GM21423 (cell line): ENCODE results near the gene FARS2.
A peak's percentile ranks its signal among the peaks of the same experiment; 100 is the strongest.

Experiments used
- ATAC-seq: cut with Tn5 transposase; IDR thresholded peaks from one replicate; pipeline ENCODE4 v1.9.1; 2021; ENCODE audit warnings: mild to moderate bottlenecking, moderate library complexity; ENCODE audit not compliant: unreplicated experiment

Gene FARS2

DNA sequence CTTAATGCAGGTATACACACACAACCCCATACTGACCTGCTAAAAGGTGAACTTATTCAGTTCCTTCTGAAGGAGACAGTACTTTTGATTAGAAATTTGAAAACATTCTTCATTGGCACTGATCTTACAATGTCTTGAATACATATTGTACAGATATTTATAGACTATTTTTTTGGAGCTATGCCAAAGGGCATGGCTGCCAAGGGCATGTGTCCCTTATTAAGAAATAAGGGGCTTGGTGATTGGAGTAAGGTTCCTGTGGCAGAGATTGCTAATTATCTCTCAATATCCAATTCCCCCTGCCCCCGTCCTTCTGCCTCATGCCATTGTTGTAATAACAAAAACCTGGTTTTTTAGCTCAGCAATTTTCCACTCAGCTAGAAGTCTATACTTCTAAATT lies 355.9 kb downstream of the FARS2 start:
- no peak for ATAC-seq

DNA sequence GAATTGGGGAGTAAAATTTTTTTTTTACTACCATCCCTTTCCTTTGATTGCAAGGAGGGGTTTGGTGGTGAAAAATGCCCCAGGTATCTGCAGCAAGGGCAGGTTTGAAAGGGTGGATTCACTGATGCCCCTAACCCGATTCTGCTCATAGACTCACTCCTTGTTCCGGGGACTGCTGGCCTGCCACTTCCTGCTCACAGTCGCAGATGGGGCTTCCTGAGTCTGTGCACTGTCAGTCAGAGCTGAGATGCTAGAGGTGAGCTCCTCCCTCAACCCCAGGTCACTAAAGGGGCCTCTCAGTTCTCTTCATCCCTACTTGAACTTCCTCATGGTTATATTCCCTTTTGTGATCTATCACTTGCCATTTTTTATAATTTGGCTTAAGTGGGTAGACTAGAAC lies 357.9 kb downstream of the FARS2 start:
- ATAC-seq, result no peak

DNA sequence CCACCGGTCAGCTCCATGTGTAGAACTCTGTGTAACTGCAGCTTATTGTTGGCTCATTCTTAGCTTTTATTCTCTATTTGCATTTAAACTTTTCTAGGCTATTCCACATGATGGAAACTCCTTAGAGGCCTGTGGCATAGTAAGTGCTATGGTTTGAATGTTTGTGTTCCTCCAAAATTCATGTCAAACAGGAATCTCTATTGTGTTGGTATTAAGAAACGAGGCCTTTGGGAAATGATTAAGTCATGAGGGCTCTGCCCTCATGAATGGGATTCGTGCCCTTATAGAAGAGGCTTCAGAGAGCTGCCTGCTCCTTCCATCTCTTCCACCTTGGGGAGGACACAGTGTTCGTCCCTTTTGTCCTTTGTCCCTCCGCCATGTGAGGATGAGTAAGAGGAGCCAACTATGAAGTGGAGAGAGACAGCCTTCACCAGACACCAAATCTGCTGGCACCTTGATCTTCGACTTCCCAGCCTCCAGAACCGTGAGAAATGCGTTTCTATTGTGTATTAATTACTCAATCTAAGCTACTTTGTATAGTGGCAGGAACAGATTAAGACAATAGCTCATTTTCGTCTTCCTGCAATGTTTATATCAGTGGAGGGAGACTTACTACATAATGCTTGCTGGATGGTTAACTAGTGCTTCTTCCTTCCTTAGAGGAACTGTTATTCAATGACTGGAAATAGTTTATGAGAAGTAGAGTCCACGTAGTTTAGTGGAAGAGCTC lies 361.1 kb downstream of the FARS2 start:
- ATAC-seq, result no peak

DNA sequence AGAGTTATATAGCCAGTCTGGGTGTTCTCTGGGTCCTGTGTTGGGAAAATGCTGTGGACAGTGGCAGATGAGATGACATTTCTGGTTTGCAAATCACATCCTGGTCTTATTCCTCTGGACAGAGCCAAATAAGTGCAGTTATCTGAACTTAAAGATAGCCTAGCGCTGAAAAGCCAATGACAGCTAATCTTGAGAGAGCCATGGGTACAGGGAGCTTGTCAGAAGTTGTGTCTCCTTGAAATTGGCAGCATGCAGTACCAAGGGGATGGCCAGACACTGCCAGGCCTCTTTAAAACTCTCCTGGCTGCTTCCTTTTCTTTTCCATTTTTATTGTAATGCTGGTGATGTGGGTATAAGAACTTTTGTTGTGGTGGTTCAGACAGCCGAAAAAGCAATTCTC lies 362.5 kb downstream of the FARS2 start:
- ATAC-seq, result no peak

DNA sequence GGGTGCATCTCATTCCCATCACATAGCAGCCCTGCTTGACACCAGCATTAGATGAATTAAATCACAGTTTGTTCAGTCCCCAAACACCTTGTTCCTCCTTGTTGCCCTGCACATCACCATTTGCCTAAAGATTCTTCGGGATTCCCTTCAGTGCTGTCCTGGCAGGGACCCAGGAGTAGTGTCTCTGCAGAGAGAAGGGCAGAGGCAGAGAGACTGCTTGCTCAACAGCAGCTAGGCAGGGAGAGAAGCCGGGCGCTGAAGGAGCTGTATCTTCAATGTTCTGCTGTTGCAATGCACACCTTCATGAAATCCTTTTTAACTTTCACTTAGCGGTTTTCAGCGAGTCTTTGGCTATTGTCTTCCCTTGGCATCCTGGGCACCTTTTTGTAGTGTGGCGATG lies 362.9 kb downstream of the FARS2 start:
- ATAC-seq, result no peak

DNA sequence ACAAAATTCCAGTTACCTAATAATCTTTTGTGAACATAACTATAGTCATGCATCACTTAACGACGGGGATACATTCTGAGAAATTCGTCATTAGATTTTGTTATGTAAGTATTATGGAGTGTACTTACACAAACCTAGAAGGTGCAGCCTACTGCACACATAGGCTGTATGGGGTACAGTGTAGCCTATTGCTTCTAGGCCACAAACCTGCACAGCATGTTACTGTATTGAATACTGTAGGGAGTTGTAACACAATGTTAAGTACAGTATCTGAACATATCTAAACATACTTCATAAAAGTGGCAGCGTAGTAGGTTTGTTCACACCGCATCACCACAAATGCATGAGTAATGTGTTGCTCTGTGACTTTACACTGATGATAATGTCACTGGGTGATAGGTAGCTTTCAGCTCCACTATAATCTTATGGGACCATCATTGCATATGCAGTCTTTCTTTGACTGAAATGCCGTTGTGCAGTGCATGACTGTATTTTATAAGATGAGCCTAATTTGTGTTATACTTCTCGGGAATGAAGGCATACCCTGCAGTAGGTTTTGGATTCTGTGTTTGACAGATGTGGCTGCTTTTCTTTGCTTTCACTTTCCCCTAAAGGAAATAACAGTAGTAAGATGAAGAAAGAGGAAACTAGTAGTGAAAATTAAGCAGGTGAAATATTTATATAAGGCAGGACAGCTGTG lies 365.6 kb downstream of the FARS2 start:
- peak; percentile 82 for ATAC-seq

DNA sequence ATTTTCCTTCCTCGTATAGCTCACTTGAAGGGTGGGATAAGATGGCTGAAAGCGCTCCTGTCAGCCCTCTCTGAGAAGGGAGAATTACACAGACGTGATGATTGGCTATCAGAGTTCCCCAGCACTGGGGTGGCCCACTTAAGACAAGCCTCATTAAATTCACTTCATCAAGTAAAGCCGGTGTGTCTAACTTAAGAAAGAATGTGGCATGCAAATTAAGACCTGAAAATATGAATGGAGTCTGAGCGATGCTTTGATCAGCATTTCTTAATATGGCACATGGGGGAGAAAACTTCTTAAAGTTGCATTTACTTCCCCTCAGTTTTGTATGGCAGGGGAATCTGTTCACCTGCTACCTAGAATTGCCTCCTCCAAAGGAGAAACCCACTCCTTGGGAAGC lies 369.3 kb downstream of the FARS2 start:
- ATAC-seq, result no peak

DNA sequence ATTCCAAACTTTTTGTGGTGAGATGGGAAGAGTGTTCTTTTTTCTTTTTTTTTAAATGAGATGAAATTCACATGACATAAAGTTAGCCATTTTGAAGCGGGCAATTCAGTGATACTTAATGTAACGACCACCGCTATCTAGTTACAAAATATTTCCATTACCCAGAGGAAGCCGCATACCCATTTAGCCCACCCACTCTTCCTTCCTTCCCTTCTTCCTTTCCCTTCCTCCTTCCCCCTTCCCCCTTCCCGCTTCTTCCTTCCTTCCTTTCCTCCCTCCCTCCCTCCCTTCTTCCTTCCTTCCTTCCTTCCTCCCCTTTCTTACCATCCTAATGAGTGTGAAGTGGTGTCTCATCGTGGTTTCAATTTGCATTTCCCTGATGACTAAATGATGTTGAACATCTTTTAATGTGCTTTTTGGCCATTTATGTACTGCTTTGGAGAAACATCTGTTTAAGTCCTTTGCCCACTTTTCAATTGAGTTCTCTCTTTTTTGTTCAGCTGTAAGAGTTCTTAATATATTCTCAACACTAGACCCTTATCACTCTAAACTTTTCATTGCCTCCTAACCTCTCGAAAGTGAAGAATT lies 371.1 kb downstream of the FARS2 start:
- no peak for ATAC-seq

DNA sequence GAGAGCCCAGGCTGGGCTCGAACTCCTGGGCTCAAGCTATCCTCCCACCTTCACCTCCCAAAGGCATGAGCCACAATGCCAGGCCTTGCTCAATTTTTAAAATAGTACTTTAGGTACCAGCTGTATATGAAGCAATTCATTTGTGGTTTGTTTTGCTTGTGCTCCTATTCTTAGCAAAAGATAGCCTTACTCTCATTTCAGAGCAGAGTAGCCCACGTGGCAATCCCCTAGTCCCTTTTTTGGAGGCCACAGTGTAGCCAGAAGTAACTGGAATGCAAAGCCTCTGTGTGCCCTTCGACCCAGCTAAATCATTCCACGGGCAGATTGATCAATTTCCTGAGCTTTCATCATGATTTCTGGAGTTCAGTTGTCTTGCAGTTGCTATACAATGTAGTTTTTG lies 373.2 kb downstream of the FARS2 start:
- ATAC-seq, result no peak

DNA sequence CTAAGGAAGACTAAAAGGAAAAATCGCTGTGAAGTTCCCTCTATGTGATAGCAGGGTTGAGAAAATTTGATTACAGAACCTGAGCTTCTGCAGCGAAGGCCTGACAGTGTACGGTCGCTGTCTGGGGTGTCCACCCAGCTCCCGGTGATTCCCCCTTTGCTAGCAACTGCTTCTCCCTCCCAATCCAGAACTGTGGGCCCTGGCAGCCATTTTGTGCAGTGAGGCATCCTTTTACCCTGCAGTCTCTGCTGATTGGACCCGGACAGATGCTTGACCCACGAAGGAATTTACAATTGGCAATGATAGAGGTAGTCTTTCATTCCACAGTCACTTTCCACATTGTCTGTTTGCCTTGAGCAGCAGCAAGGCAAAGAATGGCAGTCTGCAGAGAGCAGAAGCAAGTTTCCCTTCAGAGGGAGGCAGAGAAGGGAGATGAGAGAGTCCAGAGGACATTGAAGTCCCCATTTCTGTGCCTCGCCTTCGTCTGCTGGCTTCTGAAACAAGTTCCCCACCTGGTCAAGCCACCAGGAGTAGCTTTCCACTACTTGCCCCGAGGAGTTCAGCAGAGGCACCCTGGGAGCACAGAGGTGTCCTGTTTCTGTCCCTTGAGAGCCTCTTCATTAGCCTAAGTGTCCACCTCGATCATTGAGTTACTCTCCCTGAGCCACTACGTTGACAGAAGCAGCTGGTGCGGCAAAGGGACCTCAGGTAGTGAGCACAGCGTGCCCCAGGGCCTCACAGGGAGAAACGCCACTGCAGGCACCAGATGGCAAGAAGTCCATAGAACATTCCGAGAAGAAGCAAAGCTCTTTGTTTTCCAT lies 375.1 kb downstream of the FARS2 start:
- ATAC-seq, result no peak

DNA sequence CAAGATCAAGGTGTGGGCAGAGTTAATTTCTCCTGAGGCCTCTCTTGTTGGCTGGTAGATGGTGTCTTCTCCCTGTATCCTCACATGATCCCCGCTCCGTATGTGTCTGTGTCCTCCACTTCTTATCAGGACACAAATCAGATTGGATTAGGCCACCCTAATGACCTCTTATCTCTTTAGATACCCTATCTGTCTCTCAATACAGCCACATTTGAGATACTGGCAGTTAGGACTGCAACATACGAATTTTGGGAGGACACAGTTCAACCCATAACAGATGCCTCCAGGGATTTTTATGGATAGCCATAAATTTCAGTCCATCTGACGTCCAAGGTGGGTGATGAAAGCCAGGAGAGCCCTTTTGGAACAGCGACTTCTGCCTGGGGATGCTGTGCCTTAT lies 376.4 kb downstream of the FARS2 start:
- ATAC-seq, result no peak

DNA sequence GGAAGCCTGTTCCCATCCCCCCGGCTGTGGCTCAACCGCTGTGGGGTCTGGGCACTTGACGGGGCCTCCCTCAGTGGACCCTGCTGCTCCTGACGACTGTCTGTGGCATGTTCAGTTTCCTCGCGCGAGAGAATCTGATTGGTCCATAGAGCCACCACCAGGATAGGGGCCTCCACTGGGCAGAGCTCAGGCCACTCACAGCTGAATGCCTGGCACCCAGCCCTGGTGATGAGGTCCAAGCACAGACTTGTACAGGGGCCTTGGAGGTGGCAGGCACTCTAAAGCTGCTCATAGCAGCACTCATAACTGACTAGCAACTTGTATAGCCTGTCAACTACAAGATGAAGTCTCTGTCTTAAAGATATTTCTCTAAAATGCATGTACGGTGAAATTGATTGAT lies 377.4 kb downstream of the FARS2 start:
- no peak for ATAC-seq

DNA sequence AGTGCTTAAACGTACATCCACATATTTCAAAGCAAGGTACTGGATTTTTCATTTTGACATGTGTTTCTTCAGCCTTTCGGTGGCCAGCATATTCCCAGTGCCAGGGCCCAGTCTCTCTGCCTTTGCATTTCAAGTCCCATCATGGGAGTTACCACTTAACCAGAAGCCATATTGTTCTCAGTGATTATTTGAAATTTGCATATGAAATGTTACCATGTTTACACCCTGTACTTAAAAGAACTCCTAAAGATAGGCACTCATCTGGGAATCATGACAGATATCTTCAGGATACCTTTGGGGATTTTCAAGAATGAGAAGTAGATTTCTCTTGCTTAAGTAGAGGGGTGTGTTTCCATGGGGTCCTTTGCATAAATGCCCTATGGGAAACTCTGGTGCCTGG lies 377.9 kb downstream of the FARS2 start:
- ATAC-seq, result no peak

DNA sequence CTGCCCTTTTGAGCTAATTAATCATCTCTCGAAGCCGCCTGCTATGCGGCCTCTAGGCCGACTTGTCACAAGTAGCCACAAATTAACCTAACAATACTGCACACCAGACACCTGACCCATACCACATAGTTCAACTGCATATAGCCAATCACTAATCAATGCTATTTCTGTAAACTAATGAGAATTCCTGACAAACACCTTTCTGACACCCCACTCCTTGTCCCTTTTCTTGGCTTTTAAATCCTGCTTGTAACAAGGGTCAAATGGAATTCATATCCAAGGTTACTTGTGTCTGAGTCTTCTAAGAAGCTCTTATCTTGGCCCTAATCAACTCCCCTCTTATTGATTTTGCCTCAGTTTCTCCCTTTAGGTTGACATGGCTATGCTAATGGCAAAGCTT lies 379.3 kb downstream of the FARS2 start:
- ATAC-seq, result no peak

DNA sequence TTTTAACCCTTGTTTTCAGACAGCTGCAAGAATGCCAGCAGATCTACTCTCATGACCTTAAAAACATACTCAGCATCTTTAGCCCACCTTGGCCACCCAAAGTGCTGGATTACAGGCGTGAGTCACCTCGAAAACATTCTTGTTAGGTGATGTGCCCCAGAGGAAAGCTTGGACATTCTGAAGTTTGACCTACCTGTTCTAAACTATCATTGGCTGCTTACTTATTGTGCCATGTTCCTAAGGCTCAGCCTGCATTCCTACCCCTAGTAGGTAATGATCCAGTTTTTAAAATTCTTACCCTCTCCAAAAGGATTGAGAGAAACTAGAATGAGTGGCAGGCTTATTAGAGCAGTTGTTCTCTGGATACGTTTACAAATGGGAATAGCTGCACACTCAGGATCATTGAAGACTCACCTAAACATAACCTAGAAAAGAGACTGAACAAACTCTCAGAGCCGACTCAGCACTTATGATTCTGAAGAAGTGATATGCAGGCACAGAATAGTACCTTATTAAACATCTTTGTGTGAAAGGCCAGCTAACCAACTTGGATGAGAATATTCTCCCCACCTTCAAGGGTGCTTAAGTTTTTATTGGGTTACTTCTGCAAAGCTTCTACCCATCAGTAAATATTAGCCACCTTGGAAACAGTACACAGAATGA lies 383.3 kb downstream of the FARS2 start:
- ATAC-seq, result no peak

DNA sequence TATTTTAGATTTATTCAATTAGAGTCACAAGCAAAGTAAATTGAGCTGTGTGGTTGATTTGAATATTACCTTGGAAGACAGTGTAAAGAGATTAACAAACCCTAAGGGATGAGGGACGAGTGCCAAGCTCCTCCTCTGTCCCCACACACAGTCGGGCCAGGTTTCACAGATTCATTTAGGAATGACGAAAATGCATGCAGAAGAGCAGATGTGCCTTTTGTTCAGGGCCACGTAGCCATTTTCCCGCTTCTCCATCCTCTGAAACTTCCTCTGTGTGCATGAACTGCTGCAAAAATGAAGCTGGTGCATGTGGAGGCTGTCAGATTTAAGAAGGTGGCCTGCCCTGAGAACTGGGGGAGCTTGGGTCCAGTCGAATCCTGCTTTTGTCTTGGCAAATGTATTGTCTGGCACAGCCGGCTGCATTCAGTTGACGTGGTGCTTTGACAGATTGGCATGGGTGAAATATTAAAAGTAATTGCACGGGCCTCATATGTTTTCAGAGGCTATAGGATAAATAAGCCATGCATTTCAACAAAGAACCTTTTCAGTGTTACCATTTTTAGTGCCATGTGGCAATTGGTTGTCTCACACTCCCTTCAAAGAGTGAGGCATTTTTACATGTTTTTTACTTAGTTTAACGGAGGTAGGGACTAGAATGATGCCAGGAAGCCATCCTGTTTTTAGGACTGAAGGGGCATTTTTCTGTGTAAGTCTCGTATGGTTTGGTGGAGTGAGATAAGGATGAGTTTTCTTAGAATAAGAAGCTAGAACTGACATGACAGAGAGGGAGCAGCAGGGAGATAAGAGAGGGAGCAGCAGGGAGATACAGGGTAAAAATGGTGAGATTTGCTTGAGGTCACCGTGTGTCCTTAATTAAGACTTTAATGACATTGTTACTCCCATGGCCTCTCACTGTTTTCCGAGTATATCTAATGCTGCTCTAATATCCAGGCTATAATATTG lies 384.3 kb downstream of the FARS2 start:
- no peak for ATAC-seq

DNA sequence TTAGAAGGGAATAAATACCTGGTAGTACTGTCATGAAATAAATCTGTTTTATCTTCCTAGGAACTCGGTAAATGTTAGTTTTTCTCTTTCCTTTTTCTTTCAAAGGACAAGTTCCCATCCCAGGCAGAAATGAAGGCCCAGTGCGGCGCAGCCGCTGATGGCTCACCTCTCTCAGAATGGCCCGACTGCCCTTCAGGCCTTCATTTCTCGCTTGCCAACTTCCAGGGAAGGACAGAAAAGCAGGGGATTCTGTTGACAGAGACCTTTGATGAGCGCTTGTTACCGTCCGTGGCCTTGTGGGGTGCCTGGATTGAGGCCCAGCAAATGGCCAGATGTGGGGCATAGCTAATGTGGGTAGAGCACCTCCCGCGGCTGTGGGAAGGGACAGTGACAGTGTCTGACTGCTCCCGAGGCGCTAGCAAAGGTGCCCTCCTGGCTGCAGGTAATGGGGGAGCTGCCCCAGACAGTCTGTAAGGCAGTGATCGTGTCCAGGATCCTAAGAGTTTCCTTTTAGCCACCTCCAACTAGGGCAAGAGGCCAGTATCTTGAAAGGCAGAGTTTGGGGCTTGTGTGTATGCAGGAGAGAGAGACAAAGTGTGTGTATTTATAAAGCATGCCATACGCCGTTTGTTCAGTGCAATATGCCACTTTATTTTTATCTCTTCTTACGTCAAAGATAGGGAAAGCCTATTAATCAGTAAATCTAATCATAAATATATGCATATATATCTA lies 391.3 kb downstream of the FARS2 start:
- ATAC-seq, result no peak

DNA sequence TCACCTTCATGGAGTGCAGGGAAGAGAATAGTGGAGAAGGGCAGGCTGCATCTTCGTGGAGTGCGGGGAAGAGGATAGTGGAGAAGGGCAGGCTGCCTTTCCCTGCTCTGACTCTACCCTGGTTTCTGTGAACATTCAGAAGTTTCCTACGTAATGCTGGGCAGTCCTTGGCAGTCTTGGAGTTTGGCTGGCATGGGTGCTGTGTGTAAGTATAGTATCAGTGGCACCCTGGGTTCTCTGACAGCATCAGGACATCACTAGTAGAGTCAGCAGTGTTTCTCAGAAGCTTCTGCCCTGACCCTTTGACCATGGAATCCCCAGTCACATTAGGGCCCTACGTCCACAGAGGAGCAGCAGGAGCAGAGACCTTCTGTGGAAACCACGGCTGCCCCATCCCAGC lies 392.5 kb downstream of the FARS2 start:
- ATAC-seq, result no peak

DNA sequence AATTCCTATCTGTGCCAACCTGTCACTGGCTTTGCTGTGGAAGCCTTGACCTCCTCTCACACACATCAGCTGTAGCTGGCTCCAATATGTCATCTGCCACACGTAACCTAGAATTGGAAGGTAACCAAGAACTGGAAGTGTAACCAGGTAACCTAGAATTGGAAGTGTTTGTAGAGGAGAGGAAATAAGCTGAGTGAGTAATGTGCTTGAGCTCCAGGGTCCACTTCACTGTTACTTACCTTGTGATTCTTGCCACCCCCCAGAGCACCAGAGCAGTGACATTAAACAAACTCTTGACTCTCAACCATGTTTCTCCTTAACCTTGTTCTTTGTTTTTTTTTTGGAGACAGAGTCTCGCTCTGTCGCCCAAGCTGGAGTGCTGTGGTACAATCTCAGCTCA lies 394.9 kb downstream of the FARS2 start:
- no peak for ATAC-seq
